RCC 7860 (cell line): ENCODE data around the gene C15orf62.

Experiments
- DNase-seq: peaks from one replicate; pipeline ENCODE4 v3.0.0-alpha.2; 2015; ENCODE audit warnings: low spot score
- FAIRE-seq: peaks from 2 replicates; lab custom pipeline; 2012; peaks lifted over from hg19 to GRCh38; lab: Jason Lieb, UNC

Gene C15orf62

GRCh38 chr15:40808861-40809450, 39.2 kb downstream of the C15orf62 start:
- no peak for DNase-seq
- FAIRE-seq: no peak

DNA sequence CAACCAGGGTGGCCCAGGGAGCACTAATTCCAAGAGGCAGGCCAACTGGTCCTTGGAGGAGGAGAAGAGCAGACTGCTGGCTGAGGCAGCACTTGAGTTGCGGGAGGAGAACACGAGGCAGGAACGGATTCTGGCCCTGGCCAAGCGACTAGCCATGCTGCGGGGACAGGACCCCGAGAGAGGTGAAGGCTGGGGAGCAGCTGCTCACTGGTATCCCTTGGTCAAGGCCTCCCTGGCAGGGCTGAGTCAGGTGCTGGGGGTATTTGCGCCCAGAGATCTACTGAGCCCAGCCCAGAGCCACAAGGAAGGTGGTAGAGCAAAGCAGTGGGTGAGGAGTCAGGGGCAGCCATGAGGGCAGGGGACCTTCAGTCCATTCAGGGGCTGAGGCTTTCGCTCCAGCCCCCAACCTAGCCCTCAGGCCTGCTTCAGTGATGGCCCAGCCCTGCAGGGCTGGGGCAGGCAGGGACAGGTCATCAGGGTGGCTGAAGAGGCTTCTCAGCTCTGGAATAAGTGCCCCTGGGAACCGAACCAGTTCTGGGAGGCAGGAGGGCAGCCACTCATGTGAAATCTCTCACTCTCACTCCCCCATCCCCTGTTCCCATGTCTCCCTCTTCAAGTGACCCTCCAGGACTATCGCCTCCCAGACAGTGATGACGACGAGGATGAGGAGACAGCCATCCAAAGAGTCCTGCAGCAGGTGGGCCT, 43.1 kb downstream of the C15orf62 start:
- DNase-seq (no peak), FAIRE-seq (no peak)

- FAIRE-seq (no peak), DNase-seq (no peak)
Measured at GRCh38 chr15:40815042-40815698, 45.4 kb downstream of the C15orf62 start.

GRCh38 chr15:40819048-40819447, 49.3 kb downstream of the C15orf62 start:
- DNase-seq: no peak
- no peak for FAIRE-seq

DNA sequence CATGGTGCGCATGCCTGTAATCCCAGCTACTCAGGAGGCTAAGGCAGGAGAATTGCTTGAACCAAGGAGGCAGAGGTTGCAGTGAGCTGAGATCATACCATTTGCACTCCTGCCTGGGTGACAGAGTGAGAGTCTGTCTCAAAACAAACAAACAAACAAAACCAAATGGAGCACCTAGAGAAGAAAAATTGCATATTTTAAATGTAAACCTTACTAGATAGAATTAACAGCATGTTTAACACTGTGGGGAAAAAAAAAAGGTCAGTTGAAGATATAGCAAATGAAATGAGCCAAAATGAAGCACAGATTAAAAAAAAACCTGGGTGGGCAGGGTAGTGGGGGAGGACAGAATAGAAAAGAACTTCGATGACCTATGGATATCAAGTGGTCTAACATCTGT, 51.4 kb downstream of the C15orf62 start:
- FAIRE-seq (no peak), DNase-seq (no peak)
